ENCODE results near the gene RCBTB1. TPM values are rescaled to one million over a fixed set of nuclear protein-coding genes. Genes with fewer than 3 reads are reported as not detected.

Gene RCBTB1
- total RNA-seq, 1 donor from 2014 or later, result 16.1 TPM

DNA sequence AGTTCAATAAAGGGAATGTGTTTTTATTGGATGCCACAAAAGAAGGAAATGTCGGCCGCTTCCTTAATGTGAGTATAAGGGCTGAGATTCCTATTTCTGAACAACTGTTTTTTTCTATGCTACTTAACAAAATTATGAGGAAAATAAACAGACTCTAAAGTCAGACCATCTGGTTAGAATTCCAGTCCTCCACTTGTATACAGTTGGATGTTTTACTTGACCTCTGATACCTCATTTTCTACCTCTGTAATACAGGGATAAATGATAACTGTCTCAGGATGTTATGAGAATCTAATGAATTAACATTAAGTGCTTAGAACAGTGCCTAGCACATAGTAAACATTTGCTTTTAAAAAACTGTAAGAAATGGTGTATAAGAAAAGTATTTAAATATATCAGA is 96.8 kb downstream of the RCBTB1 start:
- no peak overlapping the region for H3K4me3 ChIP-seq (ENCODE audit: insufficient read depth, low read depth, low read length)
- no peaks in the 10 kb centered on the region for H3K9me3 ChIP-seq (ENCODE audit: insufficient read depth, low read depth, low read length)
- H2AFZ ChIP-seq (ENCODE audit: low read depth, low read length), result no peak overlapping the region
- no peak overlapping the region for H3K4me2 ChIP-seq (ENCODE audit: low read length)
- H3K27me3 Mint-ChIP-seq (ENCODE audit: low read depth, unreplicated experiment), result no peaks in the 10 kb centered on the region
- no peaks in the 10 kb centered on the region for H4K20me1 ChIP-seq (ENCODE audit: insufficient read depth, low read length)
- H3K36me3 ChIP-seq (ENCODE audit: insufficient read depth, low read length), result no peaks in the 10 kb centered on the region
- no peaks in the 10 kb centered on the region for H3K9me3 Mint-ChIP-seq (ENCODE audit: unreplicated experiment)
- no peaks in the 10 kb centered on the region for H3K4me1 Mint-ChIP-seq (ENCODE audit: low read depth, unreplicated experiment)
- H3K36me3 Mint-ChIP-seq (ENCODE audit: low read depth, unreplicated experiment), result peaks cover 8% of the 10 kb centered on the region
- no peaks in the 10 kb centered on the region for H3K79me2 ChIP-seq (ENCODE audit: insufficient read depth, low read length)
- no peak overlapping the region for H3K27ac Mint-ChIP-seq (ENCODE audit: unreplicated experiment)
- H3K27me3 ChIP-seq (ENCODE audit: insufficient read depth, low read length), result no peaks in the 10 kb centered on the region
- no peak overlapping the region for H3K9ac ChIP-seq (ENCODE audit: low read length)
- no peak for DNase-seq (ENCODE audit: low read depth)
- H3K4me3 Mint-ChIP-seq (ENCODE audit: unreplicated experiment), result no peak overlapping the region
- no peaks in the 10 kb centered on the region for H3K4me1 ChIP-seq (ENCODE audit: insufficient read depth, low read length)
- no peak overlapping the region for H3K27ac ChIP-seq (ENCODE audit: low read depth, low read length)
- TF ChIP-seq, protein P1, sequence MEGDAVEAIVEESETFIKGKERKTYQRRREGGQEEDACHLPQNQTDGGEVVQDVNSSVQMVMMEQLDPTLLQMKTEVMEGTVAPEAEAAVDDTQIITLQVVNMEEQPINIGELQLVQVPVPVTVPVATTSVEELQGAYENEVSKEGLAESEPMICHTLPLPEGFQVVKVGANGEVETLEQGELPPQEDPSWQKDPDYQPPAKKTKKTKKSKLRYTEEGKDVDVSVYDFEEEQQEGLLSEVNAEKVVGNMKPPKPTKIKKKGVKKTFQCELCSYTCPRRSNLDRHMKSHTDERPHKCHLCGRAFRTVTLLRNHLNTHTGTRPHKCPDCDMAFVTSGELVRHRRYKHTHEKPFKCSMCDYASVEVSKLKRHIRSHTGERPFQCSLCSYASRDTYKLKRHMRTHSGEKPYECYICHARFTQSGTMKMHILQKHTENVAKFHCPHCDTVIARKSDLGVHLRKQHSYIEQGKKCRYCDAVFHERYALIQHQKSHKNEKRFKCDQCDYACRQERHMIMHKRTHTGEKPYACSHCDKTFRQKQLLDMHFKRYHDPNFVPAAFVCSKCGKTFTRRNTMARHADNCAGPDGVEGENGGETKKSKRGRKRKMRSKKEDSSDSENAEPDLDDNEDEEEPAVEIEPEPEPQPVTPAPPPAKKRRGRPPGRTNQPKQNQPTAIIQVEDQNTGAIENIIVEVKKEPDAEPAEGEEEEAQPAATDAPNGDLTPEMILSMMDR (IDR thresholded peaks at IDR 0.05; ENCODE audit: insufficient read depth, low read depth, low read length), result no peak
- TF ChIP-seq EZH2 (IDR thresholded peaks at IDR 0.05; ENCODE audit: insufficient read depth, low read length), result no peak
- no peak for FAIRE-seq

Other genes with a start within 250 kb of the RCBTB1 start
- 13.2 and 13.7 TPM in 2 replicates for gene CAB39L, start 141.5 kb downstream of the RCBTB1 start, total RNA-seq
- 5.6 and 5.8 TPM in 2 replicates for gene SETDB2, start 141.3 kb downstream of the RCBTB1 start, total RNA-seq
- gene PHF11, start 89.6 kb downstream of the RCBTB1 start, total RNA-seq, result 26.8 and 30.8 TPM in 2 replicates
- gene ARL11, start 42.9 kb upstream of the RCBTB1 start, total RNA-seq, result not detected in 2 replicates
- gene EBPL, start 105.9 kb upstream of the RCBTB1 start, total RNA-seq, result 57.6 and 62.1 TPM in 2 replicates
- gene KPNA3, start 207.1 kb upstream of the RCBTB1 start, total RNA-seq, result 54.9 and 62.0 TPM in 2 replicates

Measured in astrocyte (in vitro differentiated cells and primary cell).